ENCODE measurements around the gene PXYLP1.

Gene PXYLP1

DNA sequence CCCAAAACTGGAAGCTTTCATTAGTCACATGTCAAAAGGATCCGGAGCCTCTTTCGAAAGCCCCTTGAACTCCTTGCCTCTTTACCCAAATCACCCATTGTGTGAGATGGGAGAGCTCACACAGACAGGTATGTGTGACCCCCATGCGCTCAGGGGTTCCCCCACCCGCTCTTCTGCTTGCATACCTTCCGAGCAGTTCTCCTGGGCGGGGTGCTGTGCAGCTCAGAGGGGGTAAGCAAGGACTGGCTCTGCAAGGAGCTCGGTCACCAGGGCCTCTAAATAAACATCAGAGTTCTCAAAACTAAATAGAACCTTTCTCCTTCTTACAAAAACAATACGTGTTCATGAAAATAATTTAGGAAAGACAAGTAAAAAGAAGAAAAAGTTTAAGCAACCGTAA, 55.7 kb downstream of the PXYLP1 start:
- no peaks in the 10 kb centered on the region for H3K9me3 ChIP-seq (replicated peaks in 1 of 2; ENCODE audit: control insufficient read depth in 2 of 2, insufficient read depth in 1 of 2, low read depth in 1 of 2, low read length in 2 of 2)
- H2AFZ ChIP-seq (ENCODE audit: low read length), result no peak overlapping the region
- H3K4me1 ChIP-seq (ENCODE audit: control insufficient read depth in 2 of 2, insufficient read depth in 1 of 2, low read depth in 1 of 2, low read length in 2 of 2), result peaks cover 0 to 5% of the 10 kb centered on the region in 2 donors
- no peaks in the 10 kb centered on the region for H3K79me1 ChIP-seq (ENCODE audit: low read depth, low read length)
- H3K9ac ChIP-seq (ENCODE audit: low read depth, low read length, poor library complexity), result no peak overlapping the region
- H3K4ac ChIP-seq (ENCODE audit: low read length), result no peak overlapping the region
- WGBS, 2 donors (ENCODE audit: extremely low coverage in 2 of 2, insufficient read length in 2 of 2, insufficient replicate concordance in 1 of 2), result no CpG with 5 or more reads among the region's 9 CpGs
- H2BK12ac ChIP-seq (ENCODE audit: low read length), result no peak overlapping the region
- H3K36me3 ChIP-seq (replicated peaks in 1 of 2; ENCODE audit: control insufficient read depth in 2 of 2, insufficient read depth in 2 of 2, low read length in 2 of 2), result peaks cover 14 to 93% of the 10 kb centered on the region in 2 donors
- no peaks in the 10 kb centered on the region for H3K27me3 ChIP-seq (ENCODE audit: control insufficient read depth in 3 of 3, insufficient read depth in 3 of 3, low read depth in 1 of 3, low read length in 3 of 3)
- H3K27ac ChIP-seq (replicated peaks; ENCODE audit: low read length), result no peak overlapping the region
- no peak overlapping the region for H4K91ac ChIP-seq (ENCODE audit: low read depth, low read length, poor library complexity)
- no peak overlapping the region for H3K18ac ChIP-seq (ENCODE audit: low read length)
- no peak overlapping the region for H2BK15ac ChIP-seq (ENCODE audit: low read length)
- H2BK120ac ChIP-seq (ENCODE audit: low read depth, low read length), result no peak overlapping the region
- no peak overlapping the region for H3K4me2 ChIP-seq (ENCODE audit: insufficient read depth, low read length, poor library complexity, severe bottlenecking)
- H4K8ac ChIP-seq (ENCODE audit: low read depth, low read length), result no peak overlapping the region
- H3K4me3 ChIP-seq (ENCODE audit: low read length in 2 of 2), result no peak overlapping the region
- no peak overlapping the region for H2AK5ac ChIP-seq (ENCODE audit: low read depth, low read length)
- H3K23ac ChIP-seq (ENCODE audit: low read depth, low read length, poor library complexity), result no peak overlapping the region
- no peak overlapping the region for H2BK5ac ChIP-seq (ENCODE audit: low read length)
- no peak overlapping the region for H3K14ac ChIP-seq (ENCODE audit: low read length)
- no peak for DNase-seq (ENCODE audit: low spot score)

- H3K23ac ChIP-seq (ENCODE audit: low read depth, low read length, poor library complexity), result no peak overlapping the region
- H3K4ac ChIP-seq (ENCODE audit: low read length), result no peak overlapping the region
- H4K91ac ChIP-seq (ENCODE audit: low read depth, low read length, poor library complexity), result no peak overlapping the region
- no peak for DNase-seq (ENCODE audit: low spot score)
- H3K14ac ChIP-seq (ENCODE audit: low read length), result no peak overlapping the region
- no peak overlapping the region for H3K4me3 ChIP-seq (ENCODE audit: low read length in 2 of 2)
- H3K27ac ChIP-seq (replicated peaks; ENCODE audit: low read length), result no peak overlapping the region
- H2AK5ac ChIP-seq (ENCODE audit: low read depth, low read length), result no peak overlapping the region
- H3K4me2 ChIP-seq (ENCODE audit: insufficient read depth, low read length, poor library complexity, severe bottlenecking), result no peak overlapping the region
- H2BK120ac ChIP-seq (ENCODE audit: low read depth, low read length), result no peak overlapping the region
- H2BK15ac ChIP-seq (ENCODE audit: low read length), result no peak overlapping the region
- no peaks in the 10 kb centered on the region for H3K79me1 ChIP-seq (ENCODE audit: low read depth, low read length)
- H2BK5ac ChIP-seq (ENCODE audit: low read length), result no peak overlapping the region
- H3K4me1 ChIP-seq (ENCODE audit: control insufficient read depth in 2 of 2, insufficient read depth in 1 of 2, low read depth in 1 of 2, low read length in 2 of 2), result peaks cover 0 to 5% of the 10 kb centered on the region in 2 donors
- no peaks in the 10 kb centered on the region for H3K27me3 ChIP-seq (ENCODE audit: control insufficient read depth in 3 of 3, insufficient read depth in 3 of 3, low read depth in 1 of 3, low read length in 3 of 3)
- no peak overlapping the region for H3K18ac ChIP-seq (ENCODE audit: low read length)
- H3K9me3 ChIP-seq (replicated peaks in 1 of 2; ENCODE audit: control insufficient read depth in 2 of 2, insufficient read depth in 1 of 2, low read depth in 1 of 2, low read length in 2 of 2), result no peaks in the 10 kb centered on the region
- no CpG with 5 or more reads among the region's 7 CpGs for WGBS, 2 donors (ENCODE audit: extremely low coverage in 2 of 2, insufficient read length in 2 of 2, insufficient replicate concordance in 1 of 2)
- H3K36me3 ChIP-seq (replicated peaks in 1 of 2; ENCODE audit: control insufficient read depth in 2 of 2, insufficient read depth in 2 of 2, low read length in 2 of 2), result peaks cover 14 to 96% of the 10 kb centered on the region in 2 donors
- no peak overlapping the region for H3K9ac ChIP-seq (ENCODE audit: low read depth, low read length, poor library complexity)
- H2BK12ac ChIP-seq (ENCODE audit: low read length), result no peak overlapping the region
- no peak overlapping the region for H4K8ac ChIP-seq (ENCODE audit: low read depth, low read length)
- no peak overlapping the region for H2AFZ ChIP-seq (ENCODE audit: low read length)
These were observed 56.8 kb downstream of the PXYLP1 start for GRCh38 chr3:141288336-141288990.

DNA sequence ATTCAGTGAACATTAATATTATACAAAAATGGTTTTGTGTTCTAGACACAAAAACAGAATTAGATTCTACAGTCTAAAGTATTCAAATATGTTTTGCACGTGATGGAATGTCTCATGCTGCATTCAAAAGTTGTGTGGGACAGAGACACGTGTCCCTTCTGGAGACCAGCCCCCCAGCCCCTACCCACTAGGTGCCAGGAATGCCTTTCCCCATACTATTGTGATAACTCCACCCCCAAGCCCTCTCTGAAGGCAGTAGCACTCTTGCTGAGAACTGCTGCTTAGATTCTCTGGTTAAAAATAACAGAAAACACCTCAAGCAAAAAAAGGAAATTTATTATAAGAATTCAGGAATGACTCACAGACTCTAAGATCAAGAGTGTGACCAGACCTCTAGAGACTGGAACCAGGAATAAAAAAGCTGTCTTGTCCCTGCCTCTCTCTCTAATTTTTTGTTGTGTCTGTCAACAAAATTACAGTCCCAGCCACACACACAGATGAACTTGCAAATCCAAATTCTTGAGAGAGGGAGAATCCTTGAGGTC, 57.7 kb downstream of the PXYLP1 start:
- DNase-seq (ENCODE audit: low spot score), result no peak
- Histone ChIP-seq H2AFZ (ENCODE audit: low read length) (no peak overlapping the region), H2BK12ac (ENCODE audit: low read length) (no peak overlapping the region), H3K4me3 (ENCODE audit: low read length in 2 of 2) (no peak overlapping the region), H3K27me3 (ENCODE audit: control insufficient read depth in 3 of 3, insufficient read depth in 3 of 3, low read depth in 1 of 3, low read length in 3 of 3) (no peaks in the 10 kb centered on the region), H3K27ac (replicated peaks; ENCODE audit: low read length) (no peak overlapping the region), H4K91ac (ENCODE audit: low read depth, low read length, poor library complexity) (no peak overlapping the region), H2BK120ac (ENCODE audit: low read depth, low read length) (no peak overlapping the region), H4K8ac (ENCODE audit: low read depth, low read length) (no peak overlapping the region), H3K79me1 (ENCODE audit: low read depth, low read length) (no peaks in the 10 kb centered on the region), H2BK15ac (ENCODE audit: low read length) (no peak overlapping the region), H3K9ac (ENCODE audit: low read depth, low read length, poor library complexity) (no peak overlapping the region), H3K23ac (ENCODE audit: low read depth, low read length, poor library complexity) (no peak overlapping the region), H3K4me1 (ENCODE audit: control insufficient read depth in 2 of 2, insufficient read depth in 1 of 2, low read depth in 1 of 2, low read length in 2 of 2) (peaks cover 0 to 5% of the 10 kb centered on the region in 2 donors), H3K9me3 (replicated peaks in 1 of 2; ENCODE audit: control insufficient read depth in 2 of 2, insufficient read depth in 1 of 2, low read depth in 1 of 2, low read length in 2 of 2) (no peaks in the 10 kb centered on the region), H3K14ac (ENCODE audit: low read length) (no peak overlapping the region), H3K18ac (ENCODE audit: low read length) (no peak overlapping the region), H3K4ac (ENCODE audit: low read length) (no peak overlapping the region), H2BK5ac (ENCODE audit: low read length) (no peak overlapping the region), H3K36me3 (replicated peaks in 1 of 2; ENCODE audit: control insufficient read depth in 2 of 2, insufficient read depth in 2 of 2, low read length in 2 of 2) (peaks cover 14 to 92% of the 10 kb centered on the region in 2 donors), H2AK5ac (ENCODE audit: low read depth, low read length) (no peak overlapping the region), H3K4me2 (ENCODE audit: insufficient read depth, low read length, poor library complexity, severe bottlenecking) (no peak overlapping the region)
- WGBS, 2 donors (ENCODE audit: extremely low coverage in 2 of 2, insufficient read length in 2 of 2, insufficient replicate concordance in 1 of 2), result no CpG with 5 or more reads among the region's 2 CpGs

DNA sequence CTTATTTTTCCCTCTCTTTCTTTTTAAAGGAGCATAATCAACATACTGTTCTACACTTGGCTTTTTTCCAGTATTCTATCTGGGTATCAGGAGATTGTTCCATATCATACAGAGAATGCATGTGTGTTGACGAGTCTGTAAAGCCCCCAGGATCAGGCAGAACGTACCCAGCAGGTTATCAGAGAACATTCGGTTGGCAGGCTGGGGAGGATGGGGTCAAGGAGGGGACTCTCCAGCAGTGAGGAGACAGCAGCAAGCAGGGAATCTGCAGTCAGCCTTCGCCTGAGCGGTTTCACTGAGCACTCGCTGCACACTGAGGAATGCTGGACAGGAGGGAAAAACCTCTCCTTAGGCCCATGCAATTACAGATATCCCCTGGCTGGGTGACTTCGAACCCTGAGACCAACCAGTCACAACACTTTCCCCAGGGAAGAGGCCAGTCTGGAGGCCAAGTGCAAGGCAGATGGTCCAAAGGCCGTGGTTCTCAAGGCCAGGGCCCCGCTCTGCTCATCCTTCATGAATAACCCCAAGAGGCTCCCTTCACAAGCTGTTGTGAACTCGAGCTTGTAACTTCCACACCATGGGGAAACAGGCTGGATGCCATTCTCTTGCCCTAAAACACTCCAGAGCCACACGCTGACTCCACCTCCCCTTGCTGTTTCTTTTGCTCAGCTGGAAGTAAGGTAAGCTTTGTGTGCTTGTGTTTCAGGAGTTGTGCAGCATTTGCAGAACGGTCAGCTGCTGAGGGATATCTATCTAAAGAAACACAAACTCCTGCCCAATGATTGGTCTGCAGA, 60.1 kb downstream of the PXYLP1 start:
- H2BK12ac ChIP-seq (ENCODE audit: low read length), result no peak overlapping the region
- no peak overlapping the region for H2BK5ac ChIP-seq (ENCODE audit: low read length)
- H3K27ac ChIP-seq (replicated peaks; ENCODE audit: low read length), result no peak overlapping the region
- H3K36me3 ChIP-seq (replicated peaks in 1 of 2; ENCODE audit: control insufficient read depth in 2 of 2, insufficient read depth in 2 of 2, low read length in 2 of 2), result peaks cover 14 to 78% of the 10 kb centered on the region in 2 donors
- WGBS, 2 donors (ENCODE audit: extremely low coverage in 2 of 2, insufficient read length in 2 of 2, insufficient replicate concordance in 1 of 2), result no CpG with 5 or more reads among the region's 12 CpGs
- no peak overlapping the region for H3K14ac ChIP-seq (ENCODE audit: low read length)
- H3K4me3 ChIP-seq (ENCODE audit: low read length in 2 of 2), result no peak overlapping the region
- H3K4me1 ChIP-seq (ENCODE audit: control insufficient read depth in 2 of 2, insufficient read depth in 1 of 2, low read depth in 1 of 2, low read length in 2 of 2), result peaks cover 0 to 5% of the 10 kb centered on the region in 2 donors
- H3K79me1 ChIP-seq (ENCODE audit: low read depth, low read length), result no peaks in the 10 kb centered on the region
- H3K9ac ChIP-seq (ENCODE audit: low read depth, low read length, poor library complexity), result no peak overlapping the region
- H2BK15ac ChIP-seq (ENCODE audit: low read length), result no peak overlapping the region
- no peaks in the 10 kb centered on the region for H3K9me3 ChIP-seq (replicated peaks in 1 of 2; ENCODE audit: control insufficient read depth in 2 of 2, insufficient read depth in 1 of 2, low read depth in 1 of 2, low read length in 2 of 2)
- no peak overlapping the region for H4K8ac ChIP-seq (ENCODE audit: low read depth, low read length)
- H2BK120ac ChIP-seq (ENCODE audit: low read depth, low read length), result no peak overlapping the region
- H3K18ac ChIP-seq (ENCODE audit: low read length), result no peak overlapping the region
- H3K23ac ChIP-seq (ENCODE audit: low read depth, low read length, poor library complexity), result no peak overlapping the region
- H3K4me2 ChIP-seq (ENCODE audit: insufficient read depth, low read length, poor library complexity, severe bottlenecking), result no peak overlapping the region
- DNase-seq (ENCODE audit: low spot score), result no peak
- no peak overlapping the region for H2AFZ ChIP-seq (ENCODE audit: low read length)
- no peak overlapping the region for H2AK5ac ChIP-seq (ENCODE audit: low read depth, low read length)
- H3K4ac ChIP-seq (ENCODE audit: low read length), result no peak overlapping the region
- no peaks in the 10 kb centered on the region for H3K27me3 ChIP-seq (ENCODE audit: control insufficient read depth in 3 of 3, insufficient read depth in 3 of 3, low read depth in 1 of 3, low read length in 3 of 3)
- H4K91ac ChIP-seq (ENCODE audit: low read depth, low read length, poor library complexity), result no peak overlapping the region
